ENCODE results near the gene BATF3.

The BATF3 gene

DNA sequence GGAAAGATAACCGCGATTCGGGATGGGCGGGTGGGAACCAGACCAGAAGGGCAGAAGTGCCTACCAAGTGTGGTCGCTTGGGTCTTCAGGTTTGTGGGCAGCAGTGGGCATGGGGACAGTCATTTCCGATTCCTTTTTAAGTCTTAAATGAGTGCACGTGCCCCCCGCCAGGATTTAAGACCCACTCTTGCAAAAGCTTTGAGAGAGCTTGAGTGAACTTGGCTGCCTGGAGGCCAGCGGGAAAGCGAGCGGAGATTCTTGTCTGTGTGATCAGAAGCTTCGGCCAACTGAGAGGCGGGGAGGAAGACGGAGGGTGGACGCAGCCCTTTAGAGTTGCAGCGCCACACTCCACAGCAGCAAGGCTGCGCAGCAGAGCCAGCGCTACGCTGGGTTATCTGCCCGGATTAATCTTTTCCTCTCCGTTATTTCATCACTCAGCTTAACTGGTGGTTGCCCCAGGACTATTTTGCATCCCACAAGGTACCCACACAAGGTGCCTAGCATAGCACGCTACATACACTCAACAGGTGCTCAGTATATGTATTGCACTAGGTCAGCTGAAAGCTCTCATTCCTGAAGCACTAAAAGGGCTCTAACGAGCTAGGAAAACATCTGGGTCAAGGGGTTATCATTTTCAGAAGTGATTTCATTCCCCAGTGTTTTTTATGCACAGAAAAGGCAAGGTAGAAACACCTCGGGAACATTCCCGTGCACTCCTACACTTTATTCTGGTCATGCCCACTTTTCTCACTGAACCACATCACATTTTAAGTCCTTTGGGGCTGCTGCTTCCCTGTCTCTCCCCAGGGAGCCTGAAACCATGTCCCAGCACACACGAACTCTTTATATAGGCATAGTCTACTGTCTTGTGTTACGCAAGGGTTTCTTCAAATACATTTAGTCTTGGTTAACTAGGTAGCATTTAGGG is 1.5 kb upstream of the BATF3 start:
- Mint-ChIP-seq H3K27ac (ENCODE audit: low read depth) (peak overlapping the region; percentile 15), H3K27me3 (no peaks in the 10 kb centered on the region), H3K36me3 (ENCODE audit: insufficient read depth) (no peaks in the 10 kb centered on the region), H3K9me3 (no peaks in the 10 kb centered on the region), H3K4me3 (peak overlapping the region; percentile 78), H3K4me1 (peaks cover 62% of the 10 kb centered on the region)
- DNase-seq (ENCODE audit: low spot score in 2 of 2) (no peak), ATAC-seq (replicated peaks; ENCODE audit: extremely low read depth, poor library complexity, severe bottlenecking) (peak; percentile 20)

DNA sequence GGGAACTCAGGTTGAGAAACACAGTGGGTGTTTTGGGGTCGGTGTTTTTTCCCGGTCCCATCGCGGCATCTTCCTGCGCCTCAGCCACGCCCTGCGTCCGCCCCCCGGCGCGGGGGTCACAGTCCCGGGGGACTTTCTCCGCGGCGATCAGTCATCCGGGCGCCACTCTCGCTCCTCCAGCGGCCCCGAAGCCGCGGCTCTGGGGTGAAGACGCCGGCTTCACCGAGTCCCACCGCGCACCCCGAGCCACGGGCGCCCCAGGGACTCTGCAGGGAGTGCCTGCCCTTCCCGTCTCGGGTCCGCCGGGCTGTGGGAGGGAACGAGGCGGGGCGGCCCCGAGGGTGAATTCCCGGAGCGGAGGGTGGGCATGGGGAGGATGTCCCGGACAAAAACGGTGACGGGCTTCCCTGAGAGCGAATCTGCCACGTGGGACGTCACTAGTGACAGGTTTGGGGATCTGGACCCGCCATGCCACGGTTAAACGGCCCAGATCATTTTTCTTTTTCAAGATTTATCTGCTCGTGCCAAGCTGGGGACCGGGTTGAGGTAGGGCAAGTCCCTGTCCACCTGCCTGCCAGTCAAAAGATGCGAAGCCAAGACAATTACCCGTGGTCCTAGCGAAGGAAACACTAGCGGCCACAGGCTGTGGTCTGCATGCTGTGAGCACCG is 717 bp upstream of the BATF3 start:
- Mint-ChIP-seq H3K9me3 (no peaks in the 10 kb centered on the region), H3K27ac (ENCODE audit: low read depth) (no peak overlapping the region), H3K27me3 (no peaks in the 10 kb centered on the region), H3K4me3 (peak overlapping the region; percentile 78), H3K4me1 (peaks cover 67% of the 10 kb centered on the region), H3K36me3 (ENCODE audit: insufficient read depth) (no peaks in the 10 kb centered on the region)
- peak in 1 of 2 donors; percentile 21 for DNase-seq (ENCODE audit: low spot score in 2 of 2)
- ATAC-seq (replicated peaks; ENCODE audit: extremely low read depth, poor library complexity, severe bottlenecking): peak; percentile 38

DNA sequence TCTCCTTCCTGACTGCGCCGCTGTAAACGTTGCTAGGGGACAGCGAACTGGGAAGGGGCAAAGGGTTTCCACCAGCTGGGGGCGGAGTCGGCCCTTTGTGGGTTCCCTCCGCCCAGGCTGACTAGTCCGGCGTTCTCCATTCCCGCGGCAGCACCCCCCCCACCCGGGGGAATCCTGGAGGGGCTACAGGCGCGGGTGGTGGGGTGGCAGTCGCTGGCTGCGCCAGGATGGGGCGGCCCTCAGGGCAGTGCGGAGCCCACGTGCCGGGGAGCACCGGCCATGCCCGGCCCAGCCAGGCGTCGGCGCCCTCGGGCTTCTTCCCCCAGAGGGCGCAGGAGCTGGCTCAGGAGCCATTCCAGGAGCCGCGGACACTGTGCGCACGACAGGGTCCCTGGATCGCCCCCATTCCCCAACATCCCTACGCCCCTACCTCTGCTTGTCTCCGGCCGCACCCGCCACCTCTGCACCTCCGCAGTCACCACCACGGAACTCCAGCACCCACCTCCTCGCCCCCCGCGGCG is 476 bp downstream of the BATF3 start:
- Mint-ChIP-seq H3K36me3 (ENCODE audit: insufficient read depth) (no peaks in the 10 kb centered on the region), H3K4me3 (peak overlapping the region; percentile 78), H3K27me3 (no peaks in the 10 kb centered on the region), H3K27ac (ENCODE audit: low read depth) (peak overlapping the region; percentile 79), H3K4me1 (peaks cover 65% of the 10 kb centered on the region), H3K9me3 (no peaks in the 10 kb centered on the region)
- DNase-seq (ENCODE audit: low spot score in 2 of 2) (no peak), ATAC-seq (replicated peaks; ENCODE audit: extremely low read depth, poor library complexity, severe bottlenecking) (peak; percentile 52)

GRCh38 chr1:212698467-212699103 is 1.1 kb downstream of the BATF3 start:
- peak overlapping the region; percentile 78 for H3K4me3 Mint-ChIP-seq
- H3K36me3 Mint-ChIP-seq (ENCODE audit: insufficient read depth): no peaks in the 10 kb centered on the region
- no peak for ATAC-seq (replicated peaks; ENCODE audit: extremely low read depth, poor library complexity, severe bottlenecking)
- no peaks in the 10 kb centered on the region for H3K27me3 Mint-ChIP-seq
- H3K9me3 Mint-ChIP-seq: no peaks in the 10 kb centered on the region
- peak overlapping the region; percentile 79 for H3K27ac Mint-ChIP-seq (ENCODE audit: low read depth)
- peaks cover 59% of the 10 kb centered on the region for H3K4me1 Mint-ChIP-seq
- DNase-seq (ENCODE audit: low spot score in 2 of 2): no peak

- peak overlapping the region; percentile 14 for H3K27ac Mint-ChIP-seq (ENCODE audit: low read depth)
- peak overlapping the region; percentile 51 for H3K4me3 Mint-ChIP-seq
- no peaks in the 10 kb centered on the region for H3K27me3 Mint-ChIP-seq
- H3K36me3 Mint-ChIP-seq (ENCODE audit: insufficient read depth): no peaks in the 10 kb centered on the region
- no peaks in the 10 kb centered on the region for H3K9me3 Mint-ChIP-seq
- no peak for ATAC-seq (replicated peaks; ENCODE audit: extremely low read depth, poor library complexity, severe bottlenecking)
- no peak for DNase-seq (ENCODE audit: low spot score in 2 of 2)
- peaks cover 46% of the 10 kb centered on the region for H3K4me1 Mint-ChIP-seq
Observed at GRCh38 chr1:212696721-212697331, 2.8 kb downstream of the BATF3 start.

DNA sequence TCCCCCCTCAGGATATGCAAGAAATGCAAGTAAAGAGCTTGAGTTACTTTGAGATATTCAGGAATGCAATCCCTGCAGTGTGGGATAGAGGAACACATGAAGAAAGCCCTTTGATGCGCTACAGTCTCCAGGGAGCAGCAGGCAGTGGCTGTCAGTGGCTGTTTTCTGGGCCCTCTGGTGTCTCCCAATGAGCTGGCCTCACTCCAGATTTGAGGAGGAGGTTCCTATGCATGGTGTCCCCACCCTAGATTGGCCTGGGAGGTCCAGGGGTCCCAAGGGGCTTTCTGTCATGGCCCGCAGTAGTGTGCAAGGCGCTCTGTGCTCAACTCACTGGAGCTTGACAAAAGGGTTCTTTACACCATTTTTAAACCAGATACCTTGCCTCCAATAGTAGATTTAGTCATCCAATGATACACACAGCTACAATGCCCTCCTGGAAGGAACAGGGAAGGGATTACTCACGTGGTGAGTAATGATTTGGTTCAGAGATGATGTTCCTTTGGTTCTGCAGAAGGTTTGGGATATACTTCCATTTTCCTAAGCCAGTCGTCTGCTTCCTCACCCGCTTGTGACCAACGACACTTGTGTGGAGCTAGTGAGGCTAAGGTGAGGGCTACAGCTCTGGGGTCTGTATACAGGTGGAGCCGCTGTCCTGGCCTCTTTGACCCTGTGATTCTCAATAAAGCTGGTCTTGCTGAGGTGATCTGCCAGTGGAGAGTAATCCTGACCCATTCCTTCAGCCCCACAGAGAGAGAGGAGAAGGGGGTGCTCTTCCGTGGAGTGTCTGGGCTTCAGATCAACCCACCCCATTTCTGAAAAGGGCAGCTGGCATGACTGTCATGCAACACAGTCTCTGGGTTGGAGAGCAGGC is 6.6 kb downstream of the BATF3 start:
- Mint-ChIP-seq H3K9me3 (no peaks in the 10 kb centered on the region), H3K36me3 (ENCODE audit: insufficient read depth) (no peaks in the 10 kb centered on the region), H3K27me3 (no peaks in the 10 kb centered on the region), H3K27ac (ENCODE audit: low read depth) (no peak overlapping the region), H3K4me3 (no peak overlapping the region), H3K4me1 (peaks cover 23% of the 10 kb centered on the region)
- ATAC-seq (replicated peaks; ENCODE audit: extremely low read depth, poor library complexity, severe bottlenecking) (no peak), DNase-seq (ENCODE audit: low spot score in 2 of 2) (no peak)

- peaks cover 9% of the 10 kb centered on the region for H3K4me1 Mint-ChIP-seq
- no peak overlapping the region for H3K4me3 Mint-ChIP-seq
- ATAC-seq (replicated peaks; ENCODE audit: extremely low read depth, poor library complexity, severe bottlenecking) (no peak), DNase-seq (ENCODE audit: low spot score in 2 of 2) (no peak)
- H3K36me3 Mint-ChIP-seq (ENCODE audit: insufficient read depth): no peaks in the 10 kb centered on the region
- H3K27ac Mint-ChIP-seq (ENCODE audit: low read depth): no peak overlapping the region
- H3K9me3 Mint-ChIP-seq: no peaks in the 10 kb centered on the region
- H3K27me3 Mint-ChIP-seq: no peaks in the 10 kb centered on the region
Observed at GRCh38 chr1:212691561-212692071, 8.0 kb downstream of the BATF3 start.

GRCh38 chr1:212690816-212691403 is 8.7 kb downstream of the BATF3 start:
- H3K9me3 Mint-ChIP-seq: no peaks in the 10 kb centered on the region
- H3K36me3 Mint-ChIP-seq (ENCODE audit: insufficient read depth): no peaks in the 10 kb centered on the region
- H3K27me3 Mint-ChIP-seq: no peaks in the 10 kb centered on the region
- H3K27ac Mint-ChIP-seq (ENCODE audit: low read depth): no peak overlapping the region
- ATAC-seq (replicated peaks; ENCODE audit: extremely low read depth, poor library complexity, severe bottlenecking) (no peak), DNase-seq (ENCODE audit: low spot score in 2 of 2) (no peak)
- peaks cover 2% of the 10 kb centered on the region for H3K4me1 Mint-ChIP-seq
- no peak overlapping the region for H3K4me3 Mint-ChIP-seq

- DNase-seq (ENCODE audit: low spot score in 2 of 2) (no peak), ATAC-seq (replicated peaks; ENCODE audit: extremely low read depth, poor library complexity, severe bottlenecking) (no peak)
- Mint-ChIP-seq H3K27me3 (no peaks in the 10 kb centered on the region), H3K36me3 (ENCODE audit: insufficient read depth) (no peaks in the 10 kb centered on the region), H3K4me3 (no peak overlapping the region), H3K4me1 (no peaks in the 10 kb centered on the region), H3K9me3 (no peaks in the 10 kb centered on the region), H3K27ac (ENCODE audit: low read depth) (no peak overlapping the region)
Observed at GRCh38 chr1:212689758-212690529, 9.7 kb downstream of the BATF3 start.

DNA sequence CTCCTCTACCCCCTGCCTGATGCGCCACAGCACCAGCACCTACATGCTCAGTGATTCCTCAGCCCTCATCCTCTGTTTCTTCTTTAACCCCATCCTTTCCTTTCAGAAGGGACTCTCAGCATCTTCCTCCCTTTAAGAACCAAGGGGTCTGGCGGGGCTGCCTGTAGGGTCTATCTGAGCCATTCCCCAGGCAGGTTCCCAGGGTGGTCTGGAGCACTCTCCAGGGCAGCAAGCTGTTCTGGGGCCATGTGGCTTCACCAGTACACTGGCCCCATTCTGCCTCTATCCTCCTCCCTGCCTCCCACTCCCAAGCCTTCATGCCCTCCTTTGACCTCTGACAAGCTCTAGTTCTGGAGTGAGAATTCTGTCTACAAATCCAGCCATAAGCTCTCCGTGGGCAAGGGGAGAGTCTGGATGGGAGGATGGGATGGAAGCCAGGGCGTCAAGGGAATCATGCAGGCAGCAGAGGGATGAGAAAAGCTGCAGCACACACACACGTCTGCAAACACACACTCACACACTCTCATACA is 10.4 kb downstream of the BATF3 start:
- no peaks in the 10 kb centered on the region for H3K36me3 Mint-ChIP-seq (ENCODE audit: insufficient read depth)
- no peak overlapping the region for H3K27ac Mint-ChIP-seq (ENCODE audit: low read depth)
- ATAC-seq (replicated peaks; ENCODE audit: extremely low read depth, poor library complexity, severe bottlenecking): no peak
- H3K9me3 Mint-ChIP-seq: no peaks in the 10 kb centered on the region
- no peak for DNase-seq (ENCODE audit: low spot score in 2 of 2)
- no peak overlapping the region for H3K4me3 Mint-ChIP-seq
- H3K27me3 Mint-ChIP-seq: no peaks in the 10 kb centered on the region
- H3K4me1 Mint-ChIP-seq: peaks cover 5% of the 10 kb centered on the region

All from central memory CD8-positive, alpha-beta T cell (primary cell).